AG09319 (cell line): ENCODE results near the gene GMEB1.
"Not testable (repeated sequence)": the region's sequence is repeated elsewhere in the genome, so short reads cannot be mapped to it uniquely, and the experiment has no call there.

ENCODE experiments used
- DNase-seq: peaks from one replicate; pipeline ENCODE4 v3.0.0-alpha.2; 2010; ENCODE audit warnings: low read depth; ENCODE audit errors: extremely low read depth
- TF ChIP-seq, protein P1 (sequence below): IDR thresholded peaks from 2 replicates; pipeline ENCODE4 v1.5.1; 2011; ENCODE audit warnings: low read depth, mild to moderate bottlenecking, inconsistent platforms, low read length, moderate library complexity

The GMEB1 gene

DNA sequence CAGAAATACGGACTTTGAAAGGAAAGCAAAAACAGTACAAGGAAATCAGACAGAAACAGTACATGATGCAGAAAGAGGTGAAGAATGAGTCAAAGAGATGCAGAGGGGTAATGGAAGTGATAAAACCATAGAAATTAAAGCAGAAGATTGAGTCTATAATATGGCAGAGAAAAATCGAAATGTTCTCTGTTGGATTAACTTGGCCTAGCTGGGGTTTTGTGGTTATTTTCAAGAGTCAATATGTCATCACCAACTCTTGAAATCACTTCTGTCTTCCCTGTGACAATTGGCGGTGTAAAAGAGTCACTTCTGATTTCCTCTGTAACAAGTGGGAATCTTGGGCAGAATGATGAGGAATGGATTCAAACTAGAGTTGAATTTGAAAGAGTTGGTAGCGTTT lies 75.6 kb downstream of the GMEB1 start:
- DNase-seq, result no peak
- TF ChIP-seq, protein P1, sequence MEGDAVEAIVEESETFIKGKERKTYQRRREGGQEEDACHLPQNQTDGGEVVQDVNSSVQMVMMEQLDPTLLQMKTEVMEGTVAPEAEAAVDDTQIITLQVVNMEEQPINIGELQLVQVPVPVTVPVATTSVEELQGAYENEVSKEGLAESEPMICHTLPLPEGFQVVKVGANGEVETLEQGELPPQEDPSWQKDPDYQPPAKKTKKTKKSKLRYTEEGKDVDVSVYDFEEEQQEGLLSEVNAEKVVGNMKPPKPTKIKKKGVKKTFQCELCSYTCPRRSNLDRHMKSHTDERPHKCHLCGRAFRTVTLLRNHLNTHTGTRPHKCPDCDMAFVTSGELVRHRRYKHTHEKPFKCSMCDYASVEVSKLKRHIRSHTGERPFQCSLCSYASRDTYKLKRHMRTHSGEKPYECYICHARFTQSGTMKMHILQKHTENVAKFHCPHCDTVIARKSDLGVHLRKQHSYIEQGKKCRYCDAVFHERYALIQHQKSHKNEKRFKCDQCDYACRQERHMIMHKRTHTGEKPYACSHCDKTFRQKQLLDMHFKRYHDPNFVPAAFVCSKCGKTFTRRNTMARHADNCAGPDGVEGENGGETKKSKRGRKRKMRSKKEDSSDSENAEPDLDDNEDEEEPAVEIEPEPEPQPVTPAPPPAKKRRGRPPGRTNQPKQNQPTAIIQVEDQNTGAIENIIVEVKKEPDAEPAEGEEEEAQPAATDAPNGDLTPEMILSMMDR, result no peak

DNA sequence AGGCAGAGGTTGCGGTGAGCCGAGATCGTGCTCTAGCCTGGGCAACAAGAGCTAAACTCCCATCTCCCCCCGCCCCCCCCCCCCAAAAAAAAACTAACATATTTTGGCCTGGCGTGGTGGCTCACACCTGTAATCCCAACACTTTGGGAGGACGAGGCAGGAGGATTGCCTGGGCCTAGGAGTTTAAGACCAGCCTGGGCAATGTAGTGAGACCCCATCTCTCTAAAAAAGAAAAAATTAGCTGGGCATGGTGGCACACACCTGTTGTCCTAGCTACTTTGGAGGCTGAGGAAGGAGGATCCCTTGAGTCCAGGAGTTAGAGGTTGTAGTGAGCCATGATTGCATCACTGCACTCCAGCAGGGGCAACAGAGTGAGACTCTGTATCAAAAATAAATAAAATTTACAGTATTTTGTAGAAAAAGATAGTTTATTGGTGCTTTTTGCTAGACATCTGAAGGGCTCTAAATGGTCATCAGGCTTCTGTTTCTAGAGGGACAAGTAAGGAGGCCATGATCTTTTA lies 77.1 kb downstream of the GMEB1 start:
- no peak for DNase-seq
- TF ChIP-seq, protein P1, result no peak

DNA sequence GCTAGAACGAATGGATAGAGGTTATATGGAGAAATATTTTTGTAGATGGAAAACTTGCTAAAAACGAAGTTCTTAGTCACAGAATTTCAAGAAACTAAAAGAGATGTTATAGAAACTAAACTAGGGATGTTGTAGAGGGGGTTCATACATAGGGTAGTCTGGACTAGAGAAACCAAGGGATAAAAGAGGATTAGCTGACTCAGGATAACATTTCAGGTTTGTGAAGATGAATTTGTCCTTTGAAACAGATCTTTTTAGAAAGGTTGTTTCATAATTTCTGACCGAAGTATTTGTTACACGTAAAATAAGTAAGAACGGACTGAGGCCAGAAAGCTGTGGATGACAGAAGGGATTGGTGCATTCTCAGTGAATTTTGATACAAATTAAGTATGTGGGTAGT lies 81.7 kb downstream of the GMEB1 start:
- no peak for DNase-seq
- TF ChIP-seq, protein P1, result no peak

DNA sequence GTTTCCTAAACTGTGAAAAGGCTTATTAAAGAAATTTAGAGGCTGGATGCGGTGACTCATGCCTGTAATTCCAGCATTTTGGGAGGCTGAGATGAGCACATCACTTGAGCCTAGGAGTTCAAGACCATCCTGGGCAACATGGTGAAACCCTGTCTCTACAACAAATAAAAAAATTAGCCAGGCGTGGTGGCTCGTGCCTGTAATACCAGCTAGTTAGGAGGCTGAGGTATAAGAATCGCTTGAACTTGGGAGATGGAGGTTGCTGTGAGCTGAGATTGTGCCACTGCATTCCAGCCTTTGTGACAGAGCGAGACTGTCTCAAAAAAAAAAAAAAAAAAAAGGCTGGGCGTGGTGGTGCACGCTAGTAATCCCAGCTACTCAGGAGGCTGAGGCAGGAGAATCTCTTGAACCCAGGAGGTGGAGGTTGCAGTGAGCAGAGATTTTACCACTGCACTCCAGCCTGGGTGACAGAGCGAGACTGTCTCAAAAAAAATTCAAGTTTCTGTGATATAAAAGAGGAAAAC lies 82.2 kb downstream of the GMEB1 start:
- not testable (repeated sequence) for DNase-seq

DNA sequence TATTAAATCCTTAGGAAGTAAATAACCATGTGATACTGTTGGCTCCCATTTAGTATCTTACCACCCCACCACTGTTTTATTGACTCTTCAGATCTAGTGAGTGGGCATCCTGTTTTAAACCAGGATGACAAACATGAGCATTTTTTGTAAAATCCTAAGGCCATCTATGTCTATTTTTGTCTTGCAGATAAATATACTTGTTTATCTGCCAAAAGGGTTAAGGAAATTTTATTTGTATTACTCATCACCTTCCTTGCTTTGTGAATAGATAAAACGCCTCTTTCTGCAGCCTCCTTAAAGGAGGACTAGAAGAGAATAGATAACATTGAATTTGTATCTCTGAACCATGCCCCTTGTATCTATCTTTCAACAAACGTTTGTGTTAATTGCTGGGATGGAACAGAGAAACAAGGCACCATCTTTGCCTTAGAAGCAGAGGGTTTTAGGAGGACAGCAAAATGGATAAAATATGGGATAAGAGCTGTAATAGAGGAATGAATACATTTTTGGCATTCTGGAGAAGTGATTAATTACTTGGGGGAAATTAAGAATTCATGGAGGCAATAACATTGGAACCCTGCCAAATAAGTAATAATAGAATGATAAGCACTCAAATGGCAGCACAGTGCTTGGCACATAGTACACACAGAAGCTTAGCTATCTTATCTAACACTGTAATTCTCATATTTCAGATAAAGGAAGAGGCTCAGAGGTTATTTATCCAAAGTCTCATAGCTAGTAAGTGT lies 82.9 kb downstream of the GMEB1 start:
- TF ChIP-seq, protein P1, result no peak
- no peak for DNase-seq

DNA sequence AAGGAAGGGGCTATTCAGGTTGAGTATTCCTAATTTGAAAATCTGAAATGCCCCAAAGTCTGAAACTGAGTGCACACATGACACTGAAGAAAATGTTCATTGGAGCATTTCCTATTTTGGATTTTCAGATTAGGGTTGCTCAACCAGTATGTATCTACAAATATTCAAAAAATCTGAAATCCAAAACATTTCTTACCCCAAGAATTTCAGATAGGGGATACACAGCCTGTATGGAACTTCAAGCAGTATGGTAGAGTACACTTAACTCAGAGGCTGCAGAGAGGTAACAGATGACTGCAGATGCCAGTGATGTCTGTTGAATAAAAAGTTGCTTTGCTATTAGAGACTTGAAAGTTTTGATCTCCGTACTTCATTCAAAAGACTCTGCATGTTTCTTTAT lies 87.1 kb downstream of the GMEB1 start:
- TF ChIP-seq, protein P1, result no peak
- no peak for DNase-seq

DNA sequence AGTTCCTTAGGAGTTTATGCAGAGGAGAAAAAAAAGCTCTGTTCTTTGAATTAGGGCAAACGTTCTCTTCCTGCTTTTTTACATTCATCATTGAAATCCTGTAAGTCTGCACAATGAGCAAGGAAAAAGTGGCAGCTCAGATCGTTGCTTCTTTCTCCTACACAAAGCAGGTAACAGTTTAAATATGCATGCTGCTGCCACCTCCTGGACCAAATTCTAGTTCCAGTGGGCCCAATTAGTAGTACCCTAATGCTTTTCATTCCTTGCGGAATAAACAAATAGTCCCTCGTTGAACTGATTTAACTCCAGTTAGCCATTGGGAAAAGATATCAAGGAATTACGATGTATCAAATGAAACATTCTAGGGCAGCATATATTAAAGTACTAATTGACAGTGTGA lies 88.3 kb downstream of the GMEB1 start:
- TF ChIP-seq, protein P1, result peak; percentile 12
- no peak for DNase-seq

DNA sequence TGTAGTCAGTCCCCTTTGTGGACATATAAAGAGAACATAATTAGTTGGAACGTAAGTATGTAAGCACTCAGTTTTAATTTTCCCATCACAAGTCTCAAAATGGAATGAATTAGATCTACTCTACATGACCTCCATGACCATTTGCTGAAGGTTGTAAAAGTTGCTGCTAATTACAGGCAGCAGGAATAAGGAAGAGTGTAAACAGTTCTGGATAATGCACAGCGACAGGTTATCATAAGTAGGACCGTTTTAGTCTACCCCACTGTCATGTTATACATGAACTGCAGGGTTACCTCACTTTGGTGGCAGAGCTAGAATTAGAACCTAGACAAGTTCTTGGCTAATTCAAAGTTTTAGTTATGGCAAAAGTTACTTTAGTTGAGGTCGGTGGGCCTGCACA lies 89.8 kb downstream of the GMEB1 start:
- DNase-seq, result no peak
- TF ChIP-seq, protein P1, result no peak
